Lower lobe of right lung (tissue), 2 donors: ENCODE measurements around the gene GLO1. TPM values are rescaled to one million over a fixed set of nuclear protein-coding genes. Genes with fewer than 3 reads are reported as not detected.
A peak's percentile ranks its signal among the peaks of the same experiment; 100 is the strongest.
"Not testable (repeated sequence)": the region's sequence is repeated elsewhere in the genome, so short reads cannot be mapped to it uniquely, and the experiment has no call there.

Experiments used
- ATAC-seq, 2 donors: fragments of 200-7000 bp; cut with Tn5 transposase; one replicate each; pipeline ENCODE4 v1.9.1; 2020 to 2022; ENCODE audit warnings: mild to moderate bottlenecking in 2 of 2, moderate library complexity in 2 of 2
- DNase-seq: peaks from one replicate; pipeline ENCODE4 v3.0.0-alpha.2; 2020
- H3K27ac ChIP-seq: fragments of 200-600 bp; one replicate; pipeline ENCODE4 v1.8.0; 2022
- H3K27me3 ChIP-seq: fragments of 200-600 bp; one replicate; pipeline ENCODE4 v1.8.0; 2022; ENCODE audit warnings: low read depth
- H3K36me3 ChIP-seq: fragments of 200-600 bp; one replicate; pipeline ENCODE4 v1.8.0; 2022; ENCODE audit warnings: mild to moderate bottlenecking
- H3K4me1 ChIP-seq: fragments of 200-600 bp; one replicate; pipeline ENCODE4 v1.8.0; 2022
- H3K4me3 ChIP-seq: fragments of 200-600 bp; one replicate; pipeline ENCODE4 v1.8.0; 2022; ENCODE audit warnings: mild to moderate bottlenecking
- H3K9me3 ChIP-seq: fragments of 200-600 bp; one replicate; pipeline ENCODE4 v1.8.0; 2022
- intact Hi-C: fragments of 100-400 bp; cut with DNase I; formaldehyde crosslinking; loops from one replicate; pipeline ENCODE4 v1.11.0; 2022
- total RNA-seq: library from RNA; stranded (reverse); fragmentation: NEBNext Ultra II Directional; extraction: Animal tissue kit (Norgen Biotek cat#: 25700); gene quantifications from one replicate; pipeline ENCODE4 v1.2.1, GENCODE V29; 2021
- TF ChIP-seq, protein P1 (sequence below): fragments of 200-600 bp; IDR thresholded peaks from one replicate; pipeline ENCODE4 v1.8.0; 2022; ENCODE audit warnings: antibody characterized with exemption, mild to moderate bottlenecking
- donor health status: DM: no; HTN: yes; CAD: no; lungs with severe emphysema.

GLO1 gene
- total RNA-seq, 1 donor from 2014 or later: 83.9 TPM

DNA sequence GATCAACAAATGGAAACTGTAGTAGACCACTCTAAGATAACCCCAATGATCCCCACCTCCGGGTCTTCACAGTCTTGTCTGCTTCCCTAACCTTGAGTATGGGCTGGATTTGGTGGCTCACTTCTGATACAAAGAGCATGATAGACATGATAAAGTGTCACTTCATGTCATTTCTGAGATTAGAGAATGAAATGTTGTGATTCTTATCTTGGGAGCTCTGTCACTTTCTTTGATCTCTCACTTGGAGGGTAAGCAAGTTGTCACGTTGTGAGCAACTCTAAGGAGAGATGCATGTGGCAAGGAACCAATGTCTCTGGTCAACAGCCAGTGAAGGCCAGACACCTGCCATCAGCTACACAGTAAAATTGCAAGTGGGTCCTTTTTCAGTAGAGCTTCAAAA lies 3.0 kb upstream of the GLO1 start:
- intact Hi-C loops: no loop called here
- Histone ChIP-seq H3K27ac (no peak overlapping the region), H3K9me3 (no peaks in the 10 kb centered on the region), H3K36me3 (no peaks in the 10 kb centered on the region), H3K27me3 (no peaks in the 10 kb centered on the region), H3K4me1 (peaks cover 13% of the 10 kb centered on the region), H3K4me3 (no peak overlapping the region)
- TF ChIP-seq, protein P1, sequence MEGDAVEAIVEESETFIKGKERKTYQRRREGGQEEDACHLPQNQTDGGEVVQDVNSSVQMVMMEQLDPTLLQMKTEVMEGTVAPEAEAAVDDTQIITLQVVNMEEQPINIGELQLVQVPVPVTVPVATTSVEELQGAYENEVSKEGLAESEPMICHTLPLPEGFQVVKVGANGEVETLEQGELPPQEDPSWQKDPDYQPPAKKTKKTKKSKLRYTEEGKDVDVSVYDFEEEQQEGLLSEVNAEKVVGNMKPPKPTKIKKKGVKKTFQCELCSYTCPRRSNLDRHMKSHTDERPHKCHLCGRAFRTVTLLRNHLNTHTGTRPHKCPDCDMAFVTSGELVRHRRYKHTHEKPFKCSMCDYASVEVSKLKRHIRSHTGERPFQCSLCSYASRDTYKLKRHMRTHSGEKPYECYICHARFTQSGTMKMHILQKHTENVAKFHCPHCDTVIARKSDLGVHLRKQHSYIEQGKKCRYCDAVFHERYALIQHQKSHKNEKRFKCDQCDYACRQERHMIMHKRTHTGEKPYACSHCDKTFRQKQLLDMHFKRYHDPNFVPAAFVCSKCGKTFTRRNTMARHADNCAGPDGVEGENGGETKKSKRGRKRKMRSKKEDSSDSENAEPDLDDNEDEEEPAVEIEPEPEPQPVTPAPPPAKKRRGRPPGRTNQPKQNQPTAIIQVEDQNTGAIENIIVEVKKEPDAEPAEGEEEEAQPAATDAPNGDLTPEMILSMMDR: no peak
- no peak for DNase-seq
- ATAC-seq: no peak

DNA sequence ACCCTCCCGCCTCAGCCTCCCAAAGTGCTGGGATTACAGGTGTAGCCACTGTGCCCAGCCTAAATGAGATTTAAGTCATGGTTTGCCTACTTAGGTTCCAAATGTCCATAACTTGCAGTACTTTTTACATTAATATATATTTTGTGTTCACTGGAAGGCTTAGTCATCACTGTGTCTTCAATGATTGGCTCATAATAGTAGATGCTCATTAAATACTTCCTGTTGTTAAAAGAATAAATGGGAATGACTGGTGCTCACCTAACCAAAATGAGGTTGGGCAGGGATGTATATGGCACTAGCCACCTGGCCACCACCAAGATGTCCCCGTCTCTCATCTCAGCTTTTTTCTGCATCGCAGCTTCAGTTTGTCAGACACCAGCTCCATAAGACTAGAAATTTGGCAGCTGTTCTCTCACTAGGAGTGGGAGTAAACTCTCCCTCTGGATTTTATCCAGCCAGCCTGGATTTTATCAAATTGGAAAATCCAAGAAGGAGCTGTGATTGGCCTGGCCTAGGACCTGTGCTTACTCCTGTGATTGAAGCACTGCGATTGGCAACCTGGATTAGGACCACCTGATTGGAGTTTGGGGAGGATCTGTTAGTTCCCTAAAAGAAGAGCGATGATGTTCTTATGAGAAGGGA lies 1.1 kb upstream of the GLO1 start:
- Histone ChIP-seq H3K4me1 (peaks cover 13% of the 10 kb centered on the region), H3K9me3 (peaks cover 3% of the 10 kb centered on the region), H3K4me3 (no peak overlapping the region), H3K36me3 (peaks cover 6% of the 10 kb centered on the region), H3K27ac (no peak overlapping the region), H3K27me3 (no peaks in the 10 kb centered on the region)
- TF ChIP-seq, protein P1: no peak
- intact Hi-C loops: no loop called here
- ATAC-seq (no peak), DNase-seq (no peak)

DNA sequence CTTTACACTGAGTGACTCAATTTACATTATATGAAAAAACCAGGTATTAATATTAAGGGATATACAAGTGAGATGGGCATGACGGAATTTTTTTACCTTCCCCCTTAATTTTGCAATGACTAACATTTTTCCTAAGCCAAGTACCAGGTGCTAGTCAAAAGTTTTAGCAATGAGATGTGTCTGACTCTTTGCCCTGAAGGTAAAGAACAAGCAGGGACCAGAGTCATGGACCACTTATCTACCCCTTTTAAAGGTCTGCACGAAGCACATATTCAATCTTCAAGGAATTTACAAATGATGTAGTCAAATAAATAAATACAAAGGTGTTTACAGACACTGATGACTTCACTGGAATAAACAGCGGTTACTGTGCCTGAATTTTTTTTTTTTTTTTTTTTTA lies 1.4 kb downstream of the GLO1 start:
- peaks cover 6% of the 10 kb centered on the region for H3K36me3 ChIP-seq
- H3K27me3 ChIP-seq: no peaks in the 10 kb centered on the region
- DNase-seq (no peak), ATAC-seq (no peak)
- intact Hi-C loops: no loop called here
- TF ChIP-seq, protein P1: no peak
- H3K4me1 ChIP-seq: peaks cover 13% of the 10 kb centered on the region
- peak overlapping the region; percentile 64 for H3K4me3 ChIP-seq
- H3K27ac ChIP-seq: no peak overlapping the region
- peaks cover 3% of the 10 kb centered on the region for H3K9me3 ChIP-seq

DNA sequence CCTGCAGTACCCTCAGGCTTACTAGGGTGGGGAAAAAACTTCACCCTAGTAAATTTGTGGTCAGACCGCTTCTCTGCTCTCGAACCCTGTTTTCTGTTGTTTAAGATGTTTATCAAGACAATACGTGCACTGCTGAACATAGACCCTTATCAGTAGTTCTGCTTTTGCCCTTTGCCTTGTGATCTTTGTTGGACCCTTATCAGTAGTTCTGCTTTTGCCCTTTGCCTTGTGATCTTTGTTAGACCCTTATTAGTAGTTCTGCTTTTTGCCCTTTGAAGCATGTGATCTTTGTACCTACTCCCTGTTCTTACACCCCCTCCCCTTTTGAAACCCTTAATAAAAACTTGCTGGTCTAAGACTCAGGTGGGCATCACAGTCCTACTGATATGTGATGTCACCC lies 3.2 kb downstream of the GLO1 start:
- H3K27me3 ChIP-seq, H3K36me3 ChIP-seq, H3K9me3 ChIP-seq, DNase-seq, intact Hi-C loops, H3K27ac ChIP-seq, ATAC-seq, H3K4me3 ChIP-seq: not testable (repeated sequence)
- peaks cover 13% of the 10 kb centered on the region for H3K4me1 ChIP-seq

DNA sequence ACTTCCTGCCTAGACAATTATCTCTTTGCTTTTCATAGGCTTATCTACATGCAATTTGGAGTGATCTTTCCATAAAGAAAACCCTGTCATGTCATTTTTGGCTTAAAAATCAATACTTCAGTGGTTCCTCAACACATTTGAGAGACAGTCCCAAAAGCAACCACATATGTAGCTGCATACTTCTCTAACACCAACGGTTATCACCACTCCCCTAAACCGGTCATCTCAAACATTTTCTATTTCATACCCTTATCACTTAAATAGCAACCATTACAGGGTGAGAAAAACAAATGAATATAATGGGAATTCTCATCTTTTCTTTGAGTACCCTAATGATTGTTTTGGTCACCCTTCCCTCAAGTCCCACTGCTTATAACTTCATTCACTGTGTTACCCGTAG lies 5.1 kb downstream of the GLO1 start:
- DNase-seq (no peak), ATAC-seq (no peak)
- H3K4me3 ChIP-seq: no peak overlapping the region
- peaks cover 3% of the 10 kb centered on the region for H3K9me3 ChIP-seq
- peaks cover 13% of the 10 kb centered on the region for H3K4me1 ChIP-seq
- H3K27ac ChIP-seq: no peak overlapping the region
- intact Hi-C loops: no loop called here
- no peaks in the 10 kb centered on the region for H3K27me3 ChIP-seq
- TF ChIP-seq, protein P1: no peak
- H3K36me3 ChIP-seq: peaks cover 6% of the 10 kb centered on the region

DNA sequence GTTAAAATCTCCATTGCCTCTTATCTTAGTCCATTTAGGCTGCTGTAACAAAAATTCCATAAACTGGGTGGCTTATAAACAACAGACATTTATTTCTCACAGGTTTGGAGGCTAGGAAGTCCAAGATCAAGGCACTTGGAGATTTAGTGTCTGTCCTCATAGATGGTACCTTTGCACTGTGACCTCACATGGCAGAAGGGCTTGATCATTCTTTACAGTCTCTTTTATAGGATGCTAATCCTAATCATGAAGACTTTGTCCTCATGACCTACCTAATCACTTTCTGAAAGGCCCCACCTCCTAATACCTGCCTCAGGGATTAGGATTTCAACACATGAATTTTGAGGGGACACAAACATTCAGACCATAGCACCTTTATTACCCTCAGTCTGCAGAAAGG lies 6.6 kb downstream of the GLO1 start:
- peaks cover 2% of the 10 kb centered on the region for H3K4me1 ChIP-seq

More for the DNA sequence above, 6.6 kb downstream of the GLO1 start:
- intact Hi-C loops: no loop called here
- Histone ChIP-seq H3K27ac (no peak overlapping the region), H3K27me3 (no peaks in the 10 kb centered on the region), H3K9me3 (peaks cover 3% of the 10 kb centered on the region), H3K4me3 (no peak overlapping the region), H3K36me3 (peaks cover 6% of the 10 kb centered on the region)
- no peak for ATAC-seq
- DNase-seq: no peak
- TF ChIP-seq, protein P1: no peak
